IMR-90 (cell line): ENCODE data around the gene ANKRD53. TPM values are rescaled to one million over a fixed set of nuclear protein-coding genes. Genes with fewer than 3 reads are reported as not detected.

Source experiments
- ATAC-seq: fragments of 200-7000 bp; cut with Tn5 transposase; 2 replicates; pipeline ENCODE4 v1.9.1; 2020; ENCODE audit warnings: low read depth, mild to moderate bottlenecking, moderate library complexity
- BruUV-seq: library from RNA; stranded (reverse); fragments of 400-500 nt; replicated peaks from 2 replicates; lab custom pipeline; 2021; lab: Mats Ljungman, UMichigan
- CTCF ChIA-PET: fragments of 300-600 bp; formaldehyde crosslinking; extraction: SDS; loops from one replicate; lab custom pipeline; 2021; ENCODE audit warnings: antibody characterized with exemption; lab: Yijun Ruan, JAX
- POLR2A ChIA-PET: fragments of 300-600 bp; sonication (Branson Sonifier 250); formaldehyde crosslinking; loops from one replicate; lab custom pipeline; 2022; ENCODE audit warnings: antibody characterized with exemption; ENCODE audit not compliant: unreplicated experiment; lab: Charles Lee
- DNase-seq: peaks from one replicate; pipeline ENCODE4 v3.0.0; 2013
- H2AFZ ChIP-seq: replicated peaks from 2 replicates; pipeline ENCODE3; 2013; ENCODE audit warnings: low read length, mild to moderate bottlenecking; ENCODE audit not compliant: poor library complexity
- H2AK5ac ChIP-seq: 2 replicates; pipeline ENCODE4 v1.6.1; 2013; ENCODE audit warnings: low read depth, low read length, inconsistent platforms
- H2AK9ac ChIP-seq: replicated peaks from 2 replicates; pipeline ENCODE3; 2013; ENCODE audit warnings: mild to moderate bottlenecking, low read depth, low read length, moderate library complexity; ENCODE audit not compliant: poor library complexity
- H2BK120ac ChIP-seq: 2 replicates; pipeline ENCODE4 v1.6.1; 2013; ENCODE audit warnings: low read depth, low read length, inconsistent platforms
- H2BK15ac ChIP-seq: 3 replicates; pipeline ENCODE4 v1.6.1; 2013; ENCODE audit warnings: low read depth, low read length, inconsistent platforms
- H2BK20ac ChIP-seq: 2 replicates; pipeline ENCODE4 v1.6.1; 2013; ENCODE audit warnings: low read depth, mild to moderate bottlenecking, inconsistent platforms, low read length, moderate library complexity
- H2BK5ac ChIP-seq: 2 replicates; pipeline ENCODE4 v1.6.1; 2013; ENCODE audit warnings: mild to moderate bottlenecking, low read depth, low read length, inconsistent platforms; ENCODE audit not compliant: poor library complexity, severe bottlenecking
- H3K14ac ChIP-seq: replicated peaks from 2 replicates; pipeline ENCODE4 v1.6.1; 2013; ENCODE audit warnings: low read depth, low read length, inconsistent platforms
- H3K18ac ChIP-seq: 2 replicates; pipeline ENCODE4 v1.6.1; 2013; ENCODE audit warnings: low read depth, low read length, control low read depth
- H3K23ac ChIP-seq: 2 replicates; pipeline ENCODE4 v1.6.1; 2013; ENCODE audit warnings: low read depth, low read length, inconsistent platforms
- H3K27ac ChIP-seq: 2 replicates; pipeline ENCODE4 v1.5.1; 2013; ENCODE audit warnings: mild to moderate bottlenecking, control low read depth, low read length; ENCODE audit not compliant: insufficient read depth
- H3K27me3 ChIP-seq: 2 replicates; pipeline ENCODE4 v1.6.1; 2013; ENCODE audit warnings: low read length; ENCODE audit not compliant: control insufficient read depth, insufficient read depth
- H3K36me3 ChIP-seq: 2 replicates; pipeline ENCODE4 v1.6.1; 2013; ENCODE audit warnings: low read length, mixed read lengths; ENCODE audit not compliant: control insufficient read depth, insufficient read depth
- H3K4ac ChIP-seq: 2 replicates; pipeline ENCODE4 v1.6.1; 2013; ENCODE audit warnings: low read depth, low read length, inconsistent platforms
- H3K4me1 ChIP-seq: 2 replicates; pipeline ENCODE4 v1.6.1; 2013; ENCODE audit warnings: low read length, mixed read lengths; ENCODE audit not compliant: control insufficient read depth, insufficient read depth
- H3K4me2 ChIP-seq: 2 replicates; pipeline ENCODE4 v1.6.1; 2013; ENCODE audit warnings: low read depth, mild to moderate bottlenecking, control low read depth, low read length, moderate library complexity
- H3K4me3 ChIP-seq: 2 replicates; pipeline ENCODE4 v1.5.1; 2013; ENCODE audit warnings: low read depth, mild to moderate bottlenecking, control low read depth, low read length, moderate library complexity; ENCODE audit not compliant: insufficient read depth
- H3K56ac ChIP-seq: 2 replicates; pipeline ENCODE4 v1.6.1; 2013; ENCODE audit warnings: low read length, inconsistent platforms; ENCODE audit not compliant: insufficient read depth; ENCODE audit errors: extremely low read depth
- H3K79me1 ChIP-seq, 2 experiments: 2 replicates each; pipeline ENCODE4 v1.6.1; 2013; ENCODE audit warnings: low read length in 2 of 2, inconsistent platforms in 1 of 2, low read depth in 1 of 2
- H3K9ac ChIP-seq: 2 replicates; pipeline ENCODE4 v1.6.1; 2013; ENCODE audit warnings: low read depth, low read length, control low read depth
- H3K9me1 ChIP-seq: 2 replicates; pipeline ENCODE4 v1.6.1; 2013; ENCODE audit warnings: low read length, inconsistent platforms; ENCODE audit not compliant: insufficient read depth
- H3K9me3 ChIP-seq: 2 replicates; pipeline ENCODE4 v1.6.1; 2013; ENCODE audit warnings: low read length; ENCODE audit not compliant: control insufficient read depth, insufficient read depth
- H4K20me1 ChIP-seq: 2 replicates; pipeline ENCODE4 v1.6.1; 2013; ENCODE audit warnings: low read length, inconsistent platforms; ENCODE audit not compliant: insufficient read depth
- H4K5ac ChIP-seq: 2 replicates; pipeline ENCODE4 v1.6.1; 2013; ENCODE audit warnings: mild to moderate bottlenecking, low read depth, low read length, control low read depth
- H4K8ac ChIP-seq, 2 experiments: 2 replicates each; pipeline ENCODE4 v1.6.1; 2013; ENCODE audit warnings: low read depth in 2 of 2, low read length in 2 of 2, control low read depth in 1 of 2, inconsistent platforms in 1 of 2
- H4K91ac ChIP-seq: 2 replicates; pipeline ENCODE4 v1.6.1; 2013; ENCODE audit warnings: low read depth, low read length, inconsistent platforms; ENCODE audit not compliant: insufficient read depth
- BHLHE40 ChIP-seq: fragments of 150-350 bp; IDR thresholded peaks from 2 replicates; pipeline ENCODE4 v1.6.1; 2016; ENCODE audit warnings: mild to moderate bottlenecking, low read depth, low read length
- CTCF ChIP-seq: conservative IDR thresholded peaks from 2 replicates; pipeline ENCODE4 v1.5.1; 2012; ENCODE audit warnings: mild to moderate bottlenecking, low read depth, low read length, improper control_type of control experiment
- ELK1 ChIP-seq: fragments of 150-350 bp; IDR thresholded peaks from 2 replicates; pipeline ENCODE4 v1.6.1; 2016; ENCODE audit warnings: low read depth, mild to moderate bottlenecking, low read length, moderate library complexity, borderline replicate concordance
- FOS ChIP-seq: fragments of 150-350 bp; IDR thresholded peaks from 2 replicates; pipeline ENCODE4 v1.6.1; 2016; ENCODE audit warnings: low read depth, low read length
- MAFK ChIP-seq: IDR thresholded peaks from 2 replicates; pipeline ENCODE4 v1.6.1; 2012; ENCODE audit warnings: low read depth, low read length, improper control_type of control experiment
- MAZ ChIP-seq: IDR thresholded peaks from 2 replicates; pipeline ENCODE4 v1.6.1; 2012; ENCODE audit warnings: low read depth, mild to moderate bottlenecking, low read length, improper control_type of control experiment, moderate library complexity, borderline replicate concordance
- POLR2A ChIP-seq: IDR thresholded peaks from 2 replicates; pipeline ENCODE4 v1.6.1; 2012; ENCODE audit warnings: mild to moderate bottlenecking, low read depth, low read length
- USF2 ChIP-seq: fragments of 150-350 bp; IDR thresholded peaks from 2 replicates; pipeline ENCODE4 v1.6.1; 2017; ENCODE audit warnings: mild to moderate bottlenecking, antibody characterized with exemption, low read length, low read depth
- WGBS, 2 experiments: methylation state at CpG; one replicate each; pipeline versions ENCODE4 v1.1.5 to v1.1.7; 2013; ENCODE audit warnings: missing lambda C conversion rate in 2 of 2; ENCODE audit not compliant: insufficient read length in 1 of 2; ENCODE audit errors: extremely low coverage in 2 of 2; 5-methylcytosine and 5-hydroxymethylcytosine counted together
- dilution Hi-C: fragments of 300-500 bp; cut with HindIII; formaldehyde crosslinking; loops from one replicate; pipeline ENCODE4 v1.14.3; 2018; ENCODE audit warnings: low sequenced_read_pairs; ENCODE audit not compliant: unreplicated experiment
- in situ Hi-C: fragments of 300-500 bp; cut with MboI; formaldehyde crosslinking; loops from 3 replicates; pipeline ENCODE4 v1.14.3; 2019; ENCODE audit warnings: low sequenced_read_pairs, inconsistent platforms, mixed read lengths
- intact Hi-C: fragments of 100-400 bp; cut with micrococcal nuclease; formaldehyde crosslinking; loops from 2 replicates; pipeline ENCODE4 v1.10.0; 2022
- polyA plus RNA-seq, 3 experiments: library from polyadenylated mRNA; depleted of rRNA; stranded (reverse); fragments of >200 nt; gene quantifications; 2 replicates each; pipeline ENCODE4 v1.2.3, GENCODE V29; 2012; ENCODE audit warnings: low replicate concordance in 1 of 3
- total RNA-seq: library from RNA; depleted of rRNA; stranded (reverse); fragments of >200 nt; gene quantifications from 2 replicates; pipeline ENCODE4 v1.2.3, GENCODE V29; 2012

The ANKRD53 gene
- total and polyA plus RNA-seq, 2 of the 4 experiments (the other 2 are of a cell fraction) = 0.54 to 1.0 TPM

- H3K36me3 ChIP-seq = no peaks in the 10 kb centered on the region
- no peak overlapping the region for H3K18ac ChIP-seq
- no peak overlapping the region for H3K14ac ChIP-seq
- H3K9me3 ChIP-seq = no peaks in the 10 kb centered on the region
- WGBS, 2 experiments = no CpG with 5 or more reads among the region's 2 CpGs
- H4K91ac ChIP-seq = no peak overlapping the region
- no peak overlapping the region for H3K4me2 ChIP-seq
- no peak overlapping the region for H3K27ac ChIP-seq
- peaks cover 5% of the 10 kb centered on the region; the same call in 1 of the 2 replicates for H3K27me3 ChIP-seq
- dilution Hi-C loops = no loop called here
- in situ Hi-C loops = no loop called here
- DNase-seq (no peak), ATAC-seq (no peak)
- H3K9ac ChIP-seq = no peak overlapping the region
- no peak overlapping the region for H2BK120ac ChIP-seq
- no peak overlapping the region for H4K8ac ChIP-seq
- no peak overlapping the region for H2BK20ac ChIP-seq
- peaks cover 2% of the 10 kb centered on the region; the same call in 1 of the 2 replicates for H3K4me1 ChIP-seq
- intact Hi-C loops = no loop called here
- H2AFZ ChIP-seq = peak overlapping the region; percentile 29
- no peak overlapping the region for H3K56ac ChIP-seq
- no TSS peak for BruUV-seq
- CTCF ChIA-PET = no interaction called here
- POLR2A ChIA-PET = no interaction called here
- H3K79me1 ChIP-seq = peaks cover 0 to 3% of the 10 kb centered on the region in 2 experiments; a peak in 1 of 4 replicates
- H3K9me1 ChIP-seq = no peaks in the 10 kb centered on the region; the same call in 1 of the 2 replicates
- no peaks in the 10 kb centered on the region for H4K20me1 ChIP-seq
- TF ChIP-seq MAFK (no peak), MAZ (no peak), POLR2A (no peak), CTCF (no peak), ELK1 (no peak), USF2 (no peak), BHLHE40 (no peak), FOS (no peak)
- H2AK9ac ChIP-seq = no peak overlapping the region
- no peak overlapping the region for H2BK15ac ChIP-seq
- no peak overlapping the region for H3K4ac ChIP-seq
- no peak overlapping the region for H2BK5ac ChIP-seq
- H3K23ac ChIP-seq = no peak overlapping the region
- H3K4me3 ChIP-seq = no peak overlapping the region
- no peak overlapping the region for H4K5ac ChIP-seq
- no peak overlapping the region for H2AK5ac ChIP-seq
These were observed 20.9 kb downstream of the ANKRD53 start for GRCh38 chr2:70999362-70999761.
